ENCODE results near the gene ARHGEF28.

- no peak for TF ChIP-seq CTCF (IDR thresholded peaks at IDR 0.05 in 4 of 5, conservative IDR thresholded peaks at IDR 0.05 in 1 of 5)
- TF ChIP-seq POLR2A (IDR thresholded peaks at IDR 0.05), result no peak
These were observed 60.9 kb downstream of the ARHGEF28 start for GRCh38 chr5:73686912-73687311.
